ENCODE data around the gene FAM53B. TPM values are rescaled to one million over a fixed set of nuclear protein-coding genes. Genes with fewer than 3 reads are reported as not detected.

FAM53B gene
- total RNA-seq, 1 experiment from 2014 or later: 18.3 TPM

- BruUV-seq (replicated peaks): no TSS peak
- H3K9me3 ChIP-seq (ENCODE audit: low read depth, low read length, poor library complexity, severe bottlenecking): no peaks in the 10 kb centered on the region
- no peaks in the 10 kb centered on the region for H3K4me1 ChIP-seq (ENCODE audit: insufficient read depth, low read length, poor library complexity, severe bottlenecking)
- H3K36me3 ChIP-seq (ENCODE audit: insufficient read depth, low read length, poor library complexity, severe bottlenecking): no peaks in the 10 kb centered on the region
- no peak overlapping the region for H3K4me3 ChIP-seq (ENCODE audit: low read depth, low read length, poor library complexity, severe bottlenecking)
- intact Hi-C loops (cut with micrococcal nuclease; ENCODE audit: unreplicated experiment): loop anchor here (5.0 kb wide), 1 partner anchor 110 kb away; the partner anchor contains the start of gene FAM53B
- TF ChIP-seq EZH2 (IDR thresholded peaks at IDR 0.05; ENCODE audit: borderline replicate concordance, low read depth, low read length, poor library complexity, severe bottlenecking): no peak
- no peak for TF ChIP-seq CTCF (conservative IDR thresholded peaks at IDR 0.05; ENCODE audit: low read depth, low read length)
- ChIA-PET CTCF (interaction anchor here (1.2 kb wide), 1 partner anchor 109 kb away, joined by 4 read pairs; no protein-coding TSS in a partner anchor), POLR2A (ENCODE audit: low non-redundant PET) (no interaction called here)
- no peak overlapping the region for H3K27ac ChIP-seq (ENCODE audit: low read depth, low read length, poor library complexity, severe bottlenecking)
- no peaks in the 10 kb centered on the region for H3K27me3 ChIP-seq (replicated peaks; ENCODE audit: insufficient read depth, low read depth, low read length, poor library complexity)
- no peak for DNase-seq (ENCODE audit: low spot score)
Measured at GRCh38 chr10:124632566-124632965, 111.6 kb downstream of the FAM53B start.

- intact Hi-C loops (cut with micrococcal nuclease; ENCODE audit: unreplicated experiment): loop anchor here (5.0 kb wide), 1 partner anchor 110 kb away; the partner anchor contains the start of gene FAM53B
- POLR2A ChIA-PET (ENCODE audit: low non-redundant PET): no interaction called here
- H3K9me3 ChIP-seq (ENCODE audit: low read depth, low read length, poor library complexity, severe bottlenecking): no peaks in the 10 kb centered on the region
- H3K4me1 ChIP-seq (ENCODE audit: insufficient read depth, low read length, poor library complexity, severe bottlenecking): no peaks in the 10 kb centered on the region
- no peak overlapping the region for H3K27ac ChIP-seq (ENCODE audit: low read depth, low read length, poor library complexity, severe bottlenecking)
- no peaks in the 10 kb centered on the region for H3K36me3 ChIP-seq (ENCODE audit: insufficient read depth, low read length, poor library complexity, severe bottlenecking)
- peak; percentile 26 for DNase-seq (ENCODE audit: low spot score)
- TF ChIP-seq CTCF (conservative IDR thresholded peaks at IDR 0.05; ENCODE audit: low read depth, low read length): peak; percentile 48; the same call in 1 of the 2 replicates
- TF ChIP-seq EZH2 (IDR thresholded peaks at IDR 0.05; ENCODE audit: borderline replicate concordance, low read depth, low read length, poor library complexity, severe bottlenecking): no peak
- H3K4me3 ChIP-seq (ENCODE audit: low read depth, low read length, poor library complexity, severe bottlenecking): no peak overlapping the region
- CTCF ChIA-PET: interaction anchor here (1.2 kb wide), 1 partner anchor 109 kb away, joined by 4 read pairs; no protein-coding TSS in a partner anchor
- no peaks in the 10 kb centered on the region for H3K27me3 ChIP-seq (replicated peaks; ENCODE audit: insufficient read depth, low read depth, low read length, poor library complexity)
- no TSS peak for BruUV-seq (replicated peaks)
Measured at GRCh38 chr10:124632064-124632531, 112.1 kb downstream of the FAM53B start.

- DNase-seq (ENCODE audit: low spot score): no peak
- ChIA-PET CTCF (no interaction called here), POLR2A (ENCODE audit: low non-redundant PET) (no interaction called here)
- Histone ChIP-seq H3K4me1 (ENCODE audit: insufficient read depth, low read length, poor library complexity, severe bottlenecking) (no peaks in the 10 kb centered on the region), H3K36me3 (ENCODE audit: insufficient read depth, low read length, poor library complexity, severe bottlenecking) (no peaks in the 10 kb centered on the region), H3K27me3 (replicated peaks; ENCODE audit: insufficient read depth, low read depth, low read length, poor library complexity) (no peaks in the 10 kb centered on the region), H3K9me3 (ENCODE audit: low read depth, low read length, poor library complexity, severe bottlenecking) (no peaks in the 10 kb centered on the region), H3K27ac (ENCODE audit: low read depth, low read length, poor library complexity, severe bottlenecking) (no peak overlapping the region), H3K4me3 (ENCODE audit: low read depth, low read length, poor library complexity, severe bottlenecking) (no peak overlapping the region)
- BruUV-seq (replicated peaks): no TSS peak
- TF ChIP-seq EZH2 (IDR thresholded peaks at IDR 0.05; ENCODE audit: borderline replicate concordance, low read depth, low read length, poor library complexity, severe bottlenecking) (no peak), CTCF (conservative IDR thresholded peaks at IDR 0.05; ENCODE audit: low read depth, low read length) (no peak)
- intact Hi-C loops (cut with micrococcal nuclease; ENCODE audit: unreplicated experiment): loop anchor here (5.0 kb wide), 1 partner anchor 112 kb away; the partner anchor contains the start of gene FAM53B
Measured at GRCh38 chr10:124630551-124630950, 113.6 kb downstream of the FAM53B start.

Measured in A673 (cell line).